ENCODE measurements around the gene PNMA1.
"Not testable (repeated sequence)": the region's sequence is repeated elsewhere in the genome, so short reads cannot be mapped to it uniquely, and the experiment has no call there.

PNMA1 gene

DNA sequence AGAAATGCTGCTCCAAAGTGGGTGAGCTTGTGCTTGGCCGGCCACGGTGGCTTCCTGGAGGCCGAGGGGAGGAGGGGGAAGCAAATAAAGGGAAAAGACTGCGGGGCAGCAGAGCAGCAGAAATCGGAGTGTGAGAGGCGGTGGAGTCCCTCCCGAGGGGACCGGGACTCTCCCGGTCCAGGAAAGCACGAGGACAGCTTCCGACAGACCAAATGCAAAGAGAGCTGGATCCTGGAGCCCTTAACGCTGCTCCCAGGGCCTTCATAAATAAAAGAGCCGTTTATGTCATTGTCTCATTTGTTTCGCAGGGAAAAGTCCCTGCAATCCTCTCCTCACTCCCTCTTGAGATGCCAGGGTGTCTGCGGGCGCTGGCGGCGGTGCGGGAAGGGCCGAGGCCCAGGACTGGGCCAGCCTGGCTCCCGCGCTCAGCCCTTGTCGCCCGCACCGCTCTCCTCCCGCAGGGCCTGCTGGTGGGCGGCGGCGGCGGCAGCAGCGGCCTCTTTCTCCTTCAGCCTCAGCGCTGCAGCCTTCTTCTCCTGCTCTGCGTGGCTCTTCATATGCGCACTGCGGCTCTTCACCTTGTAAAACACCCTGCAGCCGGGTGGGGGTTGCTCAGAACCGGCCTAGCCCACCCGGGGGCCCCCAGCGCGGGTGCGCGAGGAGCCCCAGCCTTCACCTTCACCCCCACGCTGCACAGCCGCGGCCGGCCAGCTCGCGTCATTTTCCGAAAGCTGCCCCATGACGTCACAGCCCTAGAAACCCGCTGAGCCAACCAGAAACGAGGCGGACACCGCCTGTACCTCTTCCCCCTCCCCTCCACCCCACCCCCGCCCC lies 4.5 kb upstream of the PNMA1 start:
- FAIRE-seq: peak; percentile 44

GRCh38 chr14:73717711-73718417 lies 3.7 kb upstream of the PNMA1 start:
- FAIRE-seq: peak; percentile 52
- no peak for DNase-seq (ENCODE audit: insufficient read length, low spot score)

More for the DNA sequence above, 4.5 kb upstream of the PNMA1 start:
- no peak for DNase-seq (ENCODE audit: insufficient read length, low spot score)

DNA sequence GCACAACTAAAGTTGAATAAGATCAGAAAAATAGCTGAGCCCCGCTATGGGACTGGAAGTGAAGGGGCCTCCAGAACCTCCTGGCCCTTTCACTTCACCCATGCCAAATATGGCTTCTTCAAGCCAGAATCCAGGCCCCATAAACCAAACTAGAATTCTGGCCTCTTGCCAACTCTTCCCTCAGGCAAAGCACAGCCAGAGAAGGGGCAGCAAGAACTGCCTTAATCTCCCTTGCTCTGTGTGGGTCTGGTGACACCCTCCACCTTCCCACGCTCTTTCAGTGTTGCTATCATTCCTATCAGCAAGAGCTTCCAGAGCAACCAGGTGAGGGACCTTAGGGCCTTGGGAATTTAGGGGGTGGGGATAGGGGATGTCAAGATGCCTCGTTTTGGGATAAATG lies 3.1 kb upstream of the PNMA1 start:
- DNase-seq (ENCODE audit: insufficient read length, low spot score) (no peak), FAIRE-seq (no peak)

GRCh38 chr14:73715707-73716106 lies 1.5 kb upstream of the PNMA1 start:
- FAIRE-seq: peak; percentile 76
- DNase-seq (ENCODE audit: insufficient read length, low spot score): no peak

DNA sequence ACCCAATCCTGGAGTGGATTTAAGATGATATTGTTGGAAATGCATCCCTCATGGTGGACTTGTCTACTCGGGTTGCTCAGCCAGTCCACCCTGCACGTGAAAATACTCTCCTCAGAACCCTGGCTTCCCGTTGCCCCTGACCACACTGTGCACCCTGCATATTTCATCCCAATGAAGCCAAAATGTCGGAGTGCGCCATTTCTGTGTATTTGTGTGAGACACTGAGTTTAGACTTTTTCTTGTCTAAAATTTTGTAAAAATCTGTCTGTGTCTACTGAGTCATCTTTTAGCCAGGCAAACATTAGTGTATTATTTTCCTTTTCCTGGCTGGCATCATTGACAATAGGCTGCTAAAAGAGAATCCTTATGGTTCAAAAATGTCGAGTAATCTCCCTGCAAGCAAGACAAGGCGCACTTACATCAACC lies 485 bp upstream of the PNMA1 start:
- DNase-seq (ENCODE audit: insufficient read length, low spot score) (peak; percentile 75), FAIRE-seq (no peak)

GRCh38 chr14:73713206-73713802 lies 880 bp downstream of the PNMA1 start:
- DNase-seq (ENCODE audit: insufficient read length, low spot score) (peak; percentile 46), FAIRE-seq (no peak)

DNA sequence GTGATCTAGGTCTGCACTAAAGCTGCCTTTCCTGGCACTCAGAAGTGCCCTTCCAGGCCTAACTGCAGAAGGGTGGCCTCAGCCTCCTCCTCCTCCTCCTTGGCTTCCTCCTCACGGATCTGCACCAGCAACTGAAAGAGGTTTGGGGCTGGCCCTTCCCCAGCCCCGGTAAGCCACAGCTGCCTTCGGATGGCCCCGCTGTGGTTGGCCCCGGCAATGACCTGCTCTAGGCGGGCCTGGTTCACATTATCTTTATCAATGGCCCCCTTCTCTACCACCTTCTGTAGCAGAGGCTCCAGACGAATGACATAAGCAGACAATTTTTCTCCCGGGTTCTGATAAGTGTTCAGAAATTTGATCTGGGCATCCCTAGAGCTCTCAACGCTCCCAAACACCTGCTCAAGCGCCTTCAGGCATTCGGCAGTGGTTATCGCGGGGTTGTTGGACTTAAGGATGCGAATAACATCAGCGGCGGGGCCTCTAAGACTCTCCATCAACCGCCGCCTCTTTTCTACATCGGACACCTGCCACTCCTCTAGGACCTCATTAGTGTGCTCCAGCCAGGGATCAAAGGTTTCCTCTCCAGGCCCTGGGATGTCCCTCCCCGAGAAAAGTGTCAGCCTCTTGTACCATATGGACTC lies 1.5 kb downstream of the PNMA1 start:
- DNase-seq (ENCODE audit: insufficient read length, low spot score) (peak; percentile 51), FAIRE-seq (no peak)

DNA sequence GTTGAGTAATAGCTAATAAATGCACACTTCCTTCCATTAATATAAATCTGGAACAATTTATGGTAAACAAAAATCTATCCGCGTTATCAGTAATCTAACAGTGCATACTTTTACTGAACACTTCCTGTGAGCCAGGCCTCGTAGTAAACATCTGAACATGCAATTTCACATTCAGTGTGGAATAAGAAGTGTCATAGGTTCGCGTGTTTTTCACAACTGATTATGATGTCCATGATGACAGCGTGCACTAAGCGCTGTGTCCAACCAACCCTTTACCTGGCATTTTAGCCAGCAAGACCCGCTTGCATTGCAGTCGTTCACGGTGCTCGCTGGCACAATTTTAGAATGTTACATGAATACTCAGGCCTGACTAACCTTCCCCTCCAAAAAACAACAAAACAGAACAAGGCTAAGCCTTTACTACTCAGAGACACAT lies 2.1 kb downstream of the PNMA1 start:
- FAIRE-seq: no peak
- no peak for DNase-seq (ENCODE audit: insufficient read length, low spot score)

GRCh38 chr14:73710737-73711136 lies 3.4 kb downstream of the PNMA1 start:
- no peak for DNase-seq (ENCODE audit: insufficient read length, low spot score)
- no peak for FAIRE-seq

DNA sequence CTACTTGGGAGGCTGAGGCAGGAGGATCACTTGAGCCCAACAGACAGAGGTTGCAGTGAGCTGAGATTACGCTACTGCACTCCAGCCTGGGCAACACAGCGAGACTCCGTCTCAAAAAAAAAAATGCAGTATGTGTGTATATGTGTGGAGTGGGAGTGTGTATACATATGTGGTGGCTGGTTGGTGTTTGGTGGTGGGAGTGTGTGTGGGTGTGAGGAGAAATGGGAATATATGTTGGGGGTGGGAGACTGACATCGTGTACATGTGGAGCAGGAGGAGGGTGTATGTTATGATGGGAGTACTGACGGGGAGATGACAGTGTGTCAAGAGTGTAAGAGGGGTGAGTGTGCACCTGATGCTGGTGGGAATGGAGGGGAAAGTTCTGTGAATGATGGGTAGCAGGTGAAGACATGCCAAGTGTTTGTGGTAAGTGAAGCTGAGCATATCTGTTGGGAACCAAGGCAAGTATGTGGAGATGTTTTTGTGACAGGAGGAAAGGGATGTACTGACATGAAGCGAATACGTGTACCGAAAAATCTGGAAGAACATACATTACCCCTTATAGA lies 4.2 kb downstream of the PNMA1 start:
- FAIRE-seq (peak; percentile 90), DNase-seq (ENCODE audit: insufficient read length, low spot score) (no peak)

GRCh38 chr14:73708076-73708475 lies 6.1 kb downstream of the PNMA1 start:
- not testable (repeated sequence) for DNase-seq (ENCODE audit: insufficient read length, low spot score); FAIRE-seq

DNA sequence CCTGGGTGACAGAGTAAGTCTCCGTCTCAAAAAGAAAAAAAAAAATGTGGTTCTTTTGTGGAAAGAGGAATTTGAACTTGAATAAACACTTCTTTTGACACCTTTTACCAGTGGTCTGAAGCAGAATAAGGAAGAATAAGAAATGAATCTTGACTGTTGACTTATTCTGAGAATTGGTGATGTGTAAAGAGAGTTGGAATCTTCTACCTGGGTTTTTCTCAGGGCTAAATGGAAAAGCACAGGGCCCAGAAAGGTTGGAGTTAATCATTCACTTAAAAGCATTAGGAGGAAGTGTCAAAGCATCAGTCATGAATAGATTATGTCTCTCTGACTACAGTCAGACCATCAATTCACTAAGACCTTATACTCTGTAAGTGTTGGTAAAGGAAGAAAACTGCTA lies 13.9 kb downstream of the PNMA1 start:
- FAIRE-seq: peak; percentile 54
- no peak for DNase-seq (ENCODE audit: insufficient read length, low spot score)

- DNase-seq (ENCODE audit: insufficient read length, low spot score) (peak; percentile 71), FAIRE-seq (peak; percentile 92)
These were observed 17.5 kb downstream of the PNMA1 start for GRCh38 chr14:73696466-73697400.

DNA sequence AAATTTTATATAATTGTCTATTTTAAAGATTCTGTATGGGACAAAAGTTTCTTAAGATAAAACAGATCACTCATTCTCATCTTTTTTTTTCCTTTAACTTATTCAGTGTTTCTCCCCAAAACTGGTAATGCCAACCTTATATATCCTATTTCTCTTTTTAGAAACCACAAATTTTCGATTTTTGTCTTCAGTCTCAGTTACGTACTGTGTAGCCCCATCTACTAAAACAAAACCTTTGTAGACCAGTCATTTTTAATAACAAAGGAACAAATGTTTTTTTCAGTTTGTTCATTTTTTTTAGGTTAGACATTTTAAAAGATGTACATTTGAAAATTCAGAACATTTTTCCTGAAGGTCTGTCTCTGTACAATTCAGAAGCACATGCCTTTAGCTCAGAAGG lies 18.2 kb downstream of the PNMA1 start:
- FAIRE-seq (no peak), DNase-seq (ENCODE audit: insufficient read length, low spot score) (no peak)

GRCh38 chr14:73695082-73695481 lies 19.1 kb downstream of the PNMA1 start:
- no peak for DNase-seq (ENCODE audit: insufficient read length, low spot score)
- no peak for FAIRE-seq

GRCh38 chr14:73694083-73694482 lies 20.1 kb downstream of the PNMA1 start:
- no peak for FAIRE-seq
- DNase-seq (ENCODE audit: insufficient read length, low spot score): no peak

GRCh38 chr14:73686901-73687300 lies 27.3 kb downstream of the PNMA1 start:
- FAIRE-seq: no peak

GRCh38 chr14:73685328-73685727 lies 28.9 kb downstream of the PNMA1 start:
- FAIRE-seq (no peak), DNase-seq (ENCODE audit: insufficient read length, low spot score) (no peak)

More at GRCh38 chr14:73686901-73687300, 27.3 kb downstream of the PNMA1 start:
- no peak for DNase-seq (ENCODE audit: insufficient read length, low spot score)

DNA sequence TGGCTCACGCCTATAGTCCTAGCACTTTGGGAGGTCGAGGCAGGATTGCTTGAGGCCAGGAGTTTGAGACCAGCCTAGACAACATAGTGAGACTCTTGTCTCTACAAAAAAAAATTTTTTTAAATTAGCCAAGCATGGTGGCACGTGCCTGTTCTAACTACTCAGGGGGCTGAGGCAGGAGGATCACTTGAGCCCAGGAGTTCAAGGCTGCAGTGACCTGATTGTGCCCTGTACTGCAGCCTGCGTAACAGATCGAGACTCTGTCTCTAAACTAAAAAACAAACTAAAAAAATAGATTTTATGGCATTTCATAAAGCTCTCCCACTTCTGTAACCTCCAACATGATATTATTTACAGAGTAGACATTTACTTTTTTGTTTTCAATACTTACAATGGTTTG lies 29.6 kb downstream of the PNMA1 start:
- DNase-seq (ENCODE audit: insufficient read length, low spot score) (no peak), FAIRE-seq (no peak)

DNA sequence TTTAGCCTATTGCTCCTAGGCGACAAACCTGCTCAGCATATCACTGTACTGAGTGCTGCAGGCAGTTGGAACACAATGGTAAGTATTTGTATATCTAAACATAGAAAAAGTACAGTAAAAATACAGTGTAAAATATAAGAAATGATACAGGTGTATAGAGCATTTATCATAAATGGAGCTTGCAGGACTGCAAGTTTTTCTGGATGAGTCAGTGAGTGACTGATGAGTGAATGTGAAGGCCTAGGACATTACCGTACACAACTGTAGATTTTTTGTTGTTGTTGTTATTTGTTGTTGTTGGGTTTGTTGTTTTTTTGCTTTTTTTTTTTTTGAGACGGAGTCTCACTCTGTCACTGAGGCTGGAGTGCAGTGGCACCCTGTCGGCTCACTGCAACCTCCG lies 33.4 kb downstream of the PNMA1 start:
- FAIRE-seq: no peak
- no peak for DNase-seq (ENCODE audit: insufficient read length, low spot score)
